ENCODE measurements around the gene LDLRAD4. TPM values are rescaled to one million over a fixed set of nuclear protein-coding genes. Genes with fewer than 3 reads are reported as not detected.

The LDLRAD4 gene
- total RNA-seq, 1 donor from 2014 or later = 1.4 TPM

GRCh38 chr18:13286456-13287125 is 68.0 kb downstream of the LDLRAD4 start:
- TF ChIP-seq, protein P1, sequence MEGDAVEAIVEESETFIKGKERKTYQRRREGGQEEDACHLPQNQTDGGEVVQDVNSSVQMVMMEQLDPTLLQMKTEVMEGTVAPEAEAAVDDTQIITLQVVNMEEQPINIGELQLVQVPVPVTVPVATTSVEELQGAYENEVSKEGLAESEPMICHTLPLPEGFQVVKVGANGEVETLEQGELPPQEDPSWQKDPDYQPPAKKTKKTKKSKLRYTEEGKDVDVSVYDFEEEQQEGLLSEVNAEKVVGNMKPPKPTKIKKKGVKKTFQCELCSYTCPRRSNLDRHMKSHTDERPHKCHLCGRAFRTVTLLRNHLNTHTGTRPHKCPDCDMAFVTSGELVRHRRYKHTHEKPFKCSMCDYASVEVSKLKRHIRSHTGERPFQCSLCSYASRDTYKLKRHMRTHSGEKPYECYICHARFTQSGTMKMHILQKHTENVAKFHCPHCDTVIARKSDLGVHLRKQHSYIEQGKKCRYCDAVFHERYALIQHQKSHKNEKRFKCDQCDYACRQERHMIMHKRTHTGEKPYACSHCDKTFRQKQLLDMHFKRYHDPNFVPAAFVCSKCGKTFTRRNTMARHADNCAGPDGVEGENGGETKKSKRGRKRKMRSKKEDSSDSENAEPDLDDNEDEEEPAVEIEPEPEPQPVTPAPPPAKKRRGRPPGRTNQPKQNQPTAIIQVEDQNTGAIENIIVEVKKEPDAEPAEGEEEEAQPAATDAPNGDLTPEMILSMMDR (conservative IDR thresholded peaks at IDR 0.05) = no peak
- Mint-ChIP-seq H3K4me3 (no peak overlapping the region), H3K9me3 (peaks cover 3% of the 10 kb centered on the region), H3K4me1 (peaks cover 3% of the 10 kb centered on the region), H3K27ac (ENCODE audit: unreplicated experiment) (peak overlapping the region; percentile 79), H3K36me3 (ENCODE audit: low read depth) (peaks cover 5% of the 10 kb centered on the region), H3K27me3 (ENCODE audit: low read depth) (no peaks in the 10 kb centered on the region)
- no peak for DNase-seq (ENCODE audit: low read depth, low spot score)

GRCh38 chr18:13287372-13287771 is 68.8 kb downstream of the LDLRAD4 start:
- no peaks in the 10 kb centered on the region for H3K36me3 Mint-ChIP-seq (ENCODE audit: low read depth)
- no peak overlapping the region for H3K27ac Mint-ChIP-seq (ENCODE audit: unreplicated experiment)
- H3K4me3 Mint-ChIP-seq = no peak overlapping the region
- DNase-seq (ENCODE audit: low read depth, low spot score) = no peak
- TF ChIP-seq, protein P1 (conservative IDR thresholded peaks at IDR 0.05) = no peak
- no peaks in the 10 kb centered on the region for H3K9me3 Mint-ChIP-seq
- H3K27me3 Mint-ChIP-seq (ENCODE audit: low read depth) = no peaks in the 10 kb centered on the region
- H3K4me1 Mint-ChIP-seq = peaks cover 4% of the 10 kb centered on the region

DNA sequence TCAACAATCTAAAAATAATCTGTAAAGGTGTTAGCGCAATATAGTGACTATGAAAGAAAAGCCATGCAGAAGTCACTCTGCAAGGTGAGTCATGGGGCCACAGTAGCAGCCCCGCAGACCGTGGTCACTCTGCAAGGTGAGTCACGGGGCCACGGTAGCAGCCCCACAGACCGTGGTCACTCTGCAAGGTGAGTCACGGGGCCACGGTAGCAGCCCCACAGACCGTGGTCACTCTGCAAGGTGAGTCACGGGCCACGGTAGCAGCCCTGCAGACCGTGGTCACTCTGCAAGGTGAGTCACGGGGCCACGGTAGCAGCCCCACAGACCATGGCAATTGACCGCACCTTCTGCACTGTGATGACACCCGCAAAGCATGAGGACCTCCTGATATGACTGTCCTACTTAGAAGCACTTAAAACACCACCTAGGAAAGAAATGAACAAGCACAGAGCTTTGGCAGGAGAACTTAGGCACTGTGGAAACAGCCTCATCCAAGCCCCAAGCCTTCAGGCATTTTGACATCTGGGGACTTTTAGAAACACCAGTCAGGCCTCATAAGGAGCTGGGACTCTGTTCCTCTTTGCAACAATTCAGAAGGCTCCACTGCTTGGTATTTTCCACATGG is 70.1 kb downstream of the LDLRAD4 start:
- TF ChIP-seq, protein P1 (conservative IDR thresholded peaks at IDR 0.05) = no peak
- Mint-ChIP-seq H3K4me3 (no peak overlapping the region), H3K4me1 (peaks cover 9% of the 10 kb centered on the region), H3K27me3 (ENCODE audit: low read depth) (no peaks in the 10 kb centered on the region), H3K27ac (ENCODE audit: unreplicated experiment) (no peak overlapping the region), H3K9me3 (no peaks in the 10 kb centered on the region), H3K36me3 (ENCODE audit: low read depth) (no peaks in the 10 kb centered on the region)
- DNase-seq (ENCODE audit: low read depth, low spot score) = no peak

GRCh38 chr18:13289481-13290205 is 71.1 kb downstream of the LDLRAD4 start:
- peaks cover 20% of the 10 kb centered on the region for H3K4me1 Mint-ChIP-seq
- no peak overlapping the region for H3K27ac Mint-ChIP-seq (ENCODE audit: unreplicated experiment)
- H3K27me3 Mint-ChIP-seq (ENCODE audit: low read depth) = no peaks in the 10 kb centered on the region
- no peaks in the 10 kb centered on the region for H3K9me3 Mint-ChIP-seq
- TF ChIP-seq, protein P1 (conservative IDR thresholded peaks at IDR 0.05) = no peak
- no peak for DNase-seq (ENCODE audit: low read depth, low spot score)
- no peaks in the 10 kb centered on the region for H3K36me3 Mint-ChIP-seq (ENCODE audit: low read depth)
- H3K4me3 Mint-ChIP-seq = no peak overlapping the region

DNA sequence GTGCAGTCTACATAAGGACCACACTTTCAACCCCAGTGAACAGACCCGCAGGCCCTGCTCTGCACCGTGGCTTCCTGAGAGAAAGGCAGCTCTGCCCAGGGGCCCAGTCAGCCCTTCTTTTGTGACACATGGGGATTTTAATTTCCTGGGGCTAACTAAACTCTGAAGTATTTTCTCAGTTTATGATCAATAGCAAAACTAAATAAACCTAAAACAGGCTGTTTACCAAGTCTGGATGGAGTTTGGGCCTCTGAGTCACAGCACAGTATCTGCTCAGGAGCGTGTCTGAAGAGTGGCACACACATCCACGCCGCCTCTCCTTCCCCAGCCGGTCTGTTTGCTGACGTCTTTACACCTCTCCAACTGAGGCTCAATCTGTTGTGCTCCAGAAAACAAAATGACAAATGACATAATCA is 72.3 kb downstream of the LDLRAD4 start:
- TF ChIP-seq, protein P1 (conservative IDR thresholded peaks at IDR 0.05) = no peak
- H3K27ac Mint-ChIP-seq (ENCODE audit: unreplicated experiment) = no peak overlapping the region
- no peak for DNase-seq (ENCODE audit: low read depth, low spot score)
- no peaks in the 10 kb centered on the region for H3K27me3 Mint-ChIP-seq (ENCODE audit: low read depth)
- no peaks in the 10 kb centered on the region for H3K36me3 Mint-ChIP-seq (ENCODE audit: low read depth)
- peaks cover 19% of the 10 kb centered on the region for H3K4me1 Mint-ChIP-seq
- no peak overlapping the region for H3K4me3 Mint-ChIP-seq
- no peaks in the 10 kb centered on the region for H3K9me3 Mint-ChIP-seq

All from neural crest cell (in vitro differentiated cells).